Sigmoid colon (tissue), 3 donors: Measurements from ENCODE around the gene EGLN1.

Experiments
- CTCF ChIP-seq, 4 experiments: fragments of 450-650 bp in 3 of 4; fragments of 200-600 bp in 1 of 4; IDR thresholded peaks; one replicate each; pipeline ENCODE4 v1.5.1; 2016 to 2019; ENCODE audit warnings: antibody characterized with exemption in 4 of 4, mild to moderate bottlenecking in 3 of 4, moderate library complexity in 2 of 4
- POLR2A ChIP-seq, 2 donors: fragments of 450-650 bp; IDR thresholded peaks; one replicate each; pipeline ENCODE4 v1.6.1; 2016; ENCODE audit warnings: antibody characterized with exemption in 2 of 2, mild to moderate bottlenecking in 2 of 2, moderate library complexity in 2 of 2

- TF ChIP-seq CTCF (IDR thresholded peaks at IDR 0.05): no peak
- TF ChIP-seq POLR2A (IDR thresholded peaks at IDR 0.05): no peak
These were observed 99.1 kb downstream of the EGLN1 start for GRCh38 chr1:231322880-231323530.
